Activated B cell treated with CpG ODN at 0.5 μM for 24 hours (primary cell): ENCODE measurements around the gene EIF5AL1. TPM values are rescaled to one million over a fixed set of nuclear protein-coding genes. Genes with fewer than 3 reads are reported as not detected.
A peak's percentile ranks its signal among the peaks of the same experiment; 100 is the strongest.

Experiments used
- ATAC-seq: fragments of 200-7000 bp; cut with Tn5 transposase; one replicate; pipeline ENCODE4 v1.10.0; 2021; ENCODE audit warnings: low read depth, mild to moderate bottlenecking, moderate library complexity
- CTCF ChIA-PET: fragments of 350-600 bp; sonication (Branson Sonifier 250); formaldehyde crosslinking; loops from one replicate; lab custom pipeline; 2021; ENCODE audit warnings: antibody characterized with exemption; lab: Charles Lee
- POLR2A ChIA-PET: fragments of 350-600 bp; sonication (Branson Sonifier 250); formaldehyde crosslinking; loops from one replicate; lab custom pipeline; 2021; ENCODE audit warnings: antibody characterized with exemption; lab: Charles Lee
- DNase-seq: peaks from one replicate; pipeline ENCODE4 v3.0.0; 2022
- H3K27ac Mint-ChIP-seq: one replicate; pipeline ENCODE4 v1.8.0; 2020; ENCODE audit warnings: mixed read lengths
- H3K27me3 Mint-ChIP-seq: one replicate; pipeline ENCODE4 v1.8.0; 2021; ENCODE audit warnings: mixed read lengths
- H3K36me3 Mint-ChIP-seq: one replicate; pipeline ENCODE4 v1.8.0; 2021; ENCODE audit warnings: low read depth, mixed read lengths
- H3K4me1 Mint-ChIP-seq: one replicate; pipeline ENCODE4 v1.8.0; 2021; ENCODE audit warnings: mixed read lengths
- H3K4me3 Mint-ChIP-seq: one replicate; pipeline ENCODE4 v1.8.0; 2020; ENCODE audit warnings: mild to moderate bottlenecking, mixed read lengths
- H3K9me3 Mint-ChIP-seq: one replicate; pipeline ENCODE4 v1.8.0; 2020; ENCODE audit warnings: mixed read lengths
- intact Hi-C: fragments of 100-400 bp; cut with micrococcal nuclease; formaldehyde crosslinking; loops from one replicate; pipeline ENCODE4 v1.15.1; 2024
- total RNA-seq: library from RNA; stranded (reverse); gene quantifications from 2 replicates; pipeline ENCODE4 v1.2.3, GENCODE V29; 2022
- TF ChIP-seq, protein P1 (sequence below): fragments of 200-600 bp; IDR thresholded peaks from one replicate; pipeline ENCODE4 v1.8.0; 2022; ENCODE audit warnings: antibody characterized with exemption, mild to moderate bottlenecking

EIF5AL1 gene
- total RNA-seq, 1 donor from 2014 or later: 1.4 TPM

GRCh38 chr10:79487296-79488194, 24.8 kb upstream of the EIF5AL1 start:
- Mint-ChIP-seq H3K27me3 (peaks cover 2% of the 10 kb centered on the region), H3K4me3 (no peak overlapping the region), H3K27ac (no peak overlapping the region), H3K9me3 (no peaks in the 10 kb centered on the region), H3K36me3 (no peaks in the 10 kb centered on the region), H3K4me1 (no peaks in the 10 kb centered on the region)
- DNase-seq (no peak), ATAC-seq (peak; percentile 83)
- intact Hi-C loops: loop anchor here (1.0 kb wide), 1 partner anchor 113 kb away; no protein-coding TSS in a partner anchor
- TF ChIP-seq, protein P1, sequence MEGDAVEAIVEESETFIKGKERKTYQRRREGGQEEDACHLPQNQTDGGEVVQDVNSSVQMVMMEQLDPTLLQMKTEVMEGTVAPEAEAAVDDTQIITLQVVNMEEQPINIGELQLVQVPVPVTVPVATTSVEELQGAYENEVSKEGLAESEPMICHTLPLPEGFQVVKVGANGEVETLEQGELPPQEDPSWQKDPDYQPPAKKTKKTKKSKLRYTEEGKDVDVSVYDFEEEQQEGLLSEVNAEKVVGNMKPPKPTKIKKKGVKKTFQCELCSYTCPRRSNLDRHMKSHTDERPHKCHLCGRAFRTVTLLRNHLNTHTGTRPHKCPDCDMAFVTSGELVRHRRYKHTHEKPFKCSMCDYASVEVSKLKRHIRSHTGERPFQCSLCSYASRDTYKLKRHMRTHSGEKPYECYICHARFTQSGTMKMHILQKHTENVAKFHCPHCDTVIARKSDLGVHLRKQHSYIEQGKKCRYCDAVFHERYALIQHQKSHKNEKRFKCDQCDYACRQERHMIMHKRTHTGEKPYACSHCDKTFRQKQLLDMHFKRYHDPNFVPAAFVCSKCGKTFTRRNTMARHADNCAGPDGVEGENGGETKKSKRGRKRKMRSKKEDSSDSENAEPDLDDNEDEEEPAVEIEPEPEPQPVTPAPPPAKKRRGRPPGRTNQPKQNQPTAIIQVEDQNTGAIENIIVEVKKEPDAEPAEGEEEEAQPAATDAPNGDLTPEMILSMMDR: no peak
- POLR2A ChIA-PET: interaction anchor here (0.7 kb wide), 1 partner anchor 113 kb away, joined by 3 read pairs; no protein-coding TSS in a partner anchor
- CTCF ChIA-PET: interaction anchor here (0.9 to 5.3 kb wide), 5 partner anchors 8 to 113 kb away, joined by 3 to 88 read pairs (median 3); no protein-coding TSS in a partner anchor

DNA sequence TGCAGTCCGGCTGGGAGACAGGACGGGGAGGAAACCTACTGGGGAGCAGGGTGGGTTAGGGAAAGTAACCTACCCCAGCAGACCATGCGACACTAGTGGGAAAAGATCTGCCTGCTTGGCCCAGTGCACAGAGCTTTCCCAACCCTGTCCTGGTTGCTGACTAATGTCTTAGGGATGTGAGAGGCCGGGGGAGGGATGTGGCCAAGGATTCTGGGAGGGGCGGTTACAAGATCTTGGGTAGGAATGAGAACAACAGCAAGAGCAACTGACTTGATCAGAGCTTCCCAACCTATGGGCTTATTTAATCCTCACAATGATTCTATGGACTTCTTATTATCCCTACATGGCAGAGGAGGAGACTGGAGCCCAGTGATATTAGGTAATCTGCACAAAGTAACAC, 24.0 kb upstream of the EIF5AL1 start:
- no peak for ATAC-seq
- Mint-ChIP-seq H3K4me1 (no peaks in the 10 kb centered on the region), H3K9me3 (no peaks in the 10 kb centered on the region), H3K27ac (no peak overlapping the region), H3K36me3 (no peaks in the 10 kb centered on the region), H3K27me3 (peaks cover 2% of the 10 kb centered on the region), H3K4me3 (no peak overlapping the region)
- ChIA-PET POLR2A (no interaction called here), CTCF (interaction anchor here (0.9 to 5.3 kb wide), 5 partner anchors 8 to 114 kb away, joined by 3 to 88 read pairs (median 3); no protein-coding TSS in a partner anchor)
- TF ChIP-seq, protein P1: no peak
- no peak for DNase-seq
- intact Hi-C loops: no loop called here

DNA sequence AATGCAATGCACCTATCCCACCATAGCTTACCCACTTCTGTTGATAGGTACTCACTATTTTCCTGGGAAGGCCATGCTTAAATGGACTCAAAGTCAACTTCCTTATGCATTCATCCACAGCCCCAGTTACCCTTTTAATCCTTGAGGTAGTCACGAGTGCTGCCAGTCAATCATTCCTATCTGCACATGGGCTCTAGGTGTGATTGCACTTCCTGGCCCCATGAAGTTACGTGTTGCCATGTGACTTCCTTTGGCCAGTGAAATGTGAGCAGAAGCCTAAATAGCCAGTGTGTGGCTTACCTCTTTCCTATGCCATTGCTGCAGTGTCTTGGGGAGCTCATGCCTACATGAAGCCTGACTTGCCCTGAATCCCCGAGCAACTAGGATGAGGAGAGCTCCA, 23.5 kb upstream of the EIF5AL1 start:
- Mint-ChIP-seq H3K4me1 (no peaks in the 10 kb centered on the region), H3K4me3 (no peak overlapping the region), H3K27ac (no peak overlapping the region), H3K9me3 (no peaks in the 10 kb centered on the region), H3K27me3 (peaks cover 2% of the 10 kb centered on the region), H3K36me3 (no peaks in the 10 kb centered on the region)
- POLR2A ChIA-PET: no interaction called here
- TF ChIP-seq, protein P1: no peak
- intact Hi-C loops: no loop called here
- CTCF ChIA-PET: interaction anchor here (5.3 kb wide), 1 partner anchor 115 kb away, joined by 88 read pairs; no protein-coding TSS in a partner anchor
- ATAC-seq (no peak), DNase-seq (no peak)

DNA sequence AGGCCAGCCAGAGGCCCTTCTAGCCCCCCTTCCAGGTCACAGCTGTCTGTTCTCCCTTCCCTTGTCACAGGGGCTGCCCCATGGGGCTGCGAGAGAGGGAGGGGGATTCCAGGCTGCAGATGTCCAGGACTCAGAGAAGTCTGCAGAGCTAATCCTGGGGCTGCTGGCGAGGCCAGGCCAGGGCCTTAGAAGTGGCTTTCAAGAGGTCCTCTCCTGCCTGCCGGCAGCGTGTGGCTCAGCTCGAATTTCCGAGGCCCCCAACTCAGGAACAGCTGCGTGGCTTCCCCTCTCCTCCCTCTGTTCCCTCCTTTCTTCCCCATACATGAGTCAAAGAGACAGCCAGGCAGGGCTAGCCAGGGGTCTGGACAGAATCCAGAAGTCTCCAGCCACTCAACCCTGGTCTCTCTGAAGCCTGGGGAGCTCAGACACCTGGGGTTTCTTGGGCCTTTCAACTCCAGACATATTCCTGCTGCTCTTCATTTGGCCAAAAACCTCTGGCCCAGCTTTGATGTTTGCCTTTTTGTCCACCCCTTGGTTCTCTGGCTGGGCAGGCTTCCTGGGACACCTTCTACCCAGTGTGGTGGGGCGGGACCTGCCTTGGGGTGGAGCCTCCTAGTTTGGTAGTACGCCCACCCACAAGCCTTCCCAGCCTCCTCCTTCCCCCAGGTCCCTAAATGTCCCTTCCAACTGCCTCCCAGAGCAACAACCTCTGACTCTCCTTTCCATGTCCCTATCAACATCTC, 21.8 kb upstream of the EIF5AL1 start:
- ATAC-seq (no peak), DNase-seq (no peak)
- ChIA-PET POLR2A (no interaction called here), CTCF (interaction anchor here (2.3 kb wide), 1 partner anchor 116 kb away, joined by 7 read pairs; no protein-coding TSS in a partner anchor)
- TF ChIP-seq, protein P1: no peak
- intact Hi-C loops: loop anchor here (1.0 kb wide), 1 partner anchor 116 kb away; no protein-coding TSS in a partner anchor
- Mint-ChIP-seq H3K27me3 (peaks cover 7% of the 10 kb centered on the region), H3K9me3 (no peaks in the 10 kb centered on the region), H3K27ac (no peak overlapping the region), H3K4me3 (no peak overlapping the region), H3K36me3 (no peaks in the 10 kb centered on the region), H3K4me1 (no peaks in the 10 kb centered on the region)
